Right lobe of liver (tissue), 4 donors: ENCODE data around the gene MAML2.

Experiments
- POLR2A ChIP-seq: fragments of 450-650 bp; IDR thresholded peaks from one replicate; pipeline ENCODE4 v1.6.1; 2017; ENCODE audit warnings: antibody characterized with exemption, mild to moderate bottlenecking
- TF ChIP-seq, protein P1 (sequence below), 4 donors: fragments of 200-600 bp in 3 of 4; fragments of 450-650 bp in 1 of 4; IDR thresholded peaks; one replicate each; pipeline versions ENCODE4 v1.5.1 to v1.8.0; 2016 to 2022; ENCODE audit warnings: antibody characterized with exemption in 4 of 4, mild to moderate bottlenecking in 2 of 4
- donor health status: DM: no; HTN: no; CAD: no.
- donor health status: DM: no; HTN: no; CAD: no.
- donor health status: DM: no; HTN: yes; CAD: no.

GRCh38 chr11:96271777-96272176, 71.2 kb downstream of the MAML2 start:
- TF ChIP-seq, protein P1, sequence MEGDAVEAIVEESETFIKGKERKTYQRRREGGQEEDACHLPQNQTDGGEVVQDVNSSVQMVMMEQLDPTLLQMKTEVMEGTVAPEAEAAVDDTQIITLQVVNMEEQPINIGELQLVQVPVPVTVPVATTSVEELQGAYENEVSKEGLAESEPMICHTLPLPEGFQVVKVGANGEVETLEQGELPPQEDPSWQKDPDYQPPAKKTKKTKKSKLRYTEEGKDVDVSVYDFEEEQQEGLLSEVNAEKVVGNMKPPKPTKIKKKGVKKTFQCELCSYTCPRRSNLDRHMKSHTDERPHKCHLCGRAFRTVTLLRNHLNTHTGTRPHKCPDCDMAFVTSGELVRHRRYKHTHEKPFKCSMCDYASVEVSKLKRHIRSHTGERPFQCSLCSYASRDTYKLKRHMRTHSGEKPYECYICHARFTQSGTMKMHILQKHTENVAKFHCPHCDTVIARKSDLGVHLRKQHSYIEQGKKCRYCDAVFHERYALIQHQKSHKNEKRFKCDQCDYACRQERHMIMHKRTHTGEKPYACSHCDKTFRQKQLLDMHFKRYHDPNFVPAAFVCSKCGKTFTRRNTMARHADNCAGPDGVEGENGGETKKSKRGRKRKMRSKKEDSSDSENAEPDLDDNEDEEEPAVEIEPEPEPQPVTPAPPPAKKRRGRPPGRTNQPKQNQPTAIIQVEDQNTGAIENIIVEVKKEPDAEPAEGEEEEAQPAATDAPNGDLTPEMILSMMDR (IDR thresholded peaks at IDR 0.05) = no peak
- no peak for TF ChIP-seq POLR2A
